ENCODE results near the gene TPPP.

The TPPP gene

GRCh38 chr5:622946-623522 is 70.1 kb downstream of the TPPP start:
- DNase-seq: no peak

GRCh38 chr5:622359-622758 is 70.8 kb downstream of the TPPP start:
- DNase-seq: no peak

GRCh38 chr5:621341-621761 is 71.8 kb downstream of the TPPP start:
- DNase-seq: no peak

GRCh38 chr5:620586-621180 is 72.5 kb downstream of the TPPP start:
- no peak for DNase-seq

GRCh38 chr5:620152-620551 is 73.0 kb downstream of the TPPP start:
- DNase-seq: no peak

- no peak for DNase-seq
Observed at GRCh38 chr5:619444-619843, 73.7 kb downstream of the TPPP start.

GRCh38 chr5:618450-618849 is 74.7 kb downstream of the TPPP start:
- DNase-seq: no peak

GRCh38 chr5:617896-618295 is 75.3 kb downstream of the TPPP start:
- DNase-seq: no peak

- peak; percentile 12 for DNase-seq
Observed at GRCh38 chr5:616484-617039, 76.6 kb downstream of the TPPP start.

GRCh38 chr5:612498-613424 is 80.4 kb downstream of the TPPP start:
- peak; percentile 23 for DNase-seq

- peak; percentile 82 for DNase-seq
Observed at GRCh38 chr5:611731-612486, 81.2 kb downstream of the TPPP start, which contains the start of gene CEP72. Gene CEP72, plus strand, starts transcription at chr5:612340. Its CDS starts 22 bp downstream, at chr5:612362.

- DNase-seq: no peak
Observed at GRCh38 chr5:610744-611730, 82.1 kb downstream of the TPPP start.

GRCh38 chr5:610011-610743 is 83.0 kb downstream of the TPPP start:
- DNase-seq: no peak
